GM19239 (cell line): Measurements from ENCODE around the gene FAM131A.
A peak's percentile ranks its signal among the peaks of the same experiment; 100 is the strongest.

ENCODE experiments used
- DNase-seq: peaks from one replicate; pipeline ENCODE4 v3.0.0; 2011; ENCODE audit warnings: low spot score; ENCODE audit not compliant: insufficient read length
- FAIRE-seq: peaks from 2 replicates; lab custom pipeline; 2011; peaks lifted over from hg19 to GRCh38; lab: Jason Lieb, UNC

FAM131A gene

GRCh38 chr3:184315871-184316661 is 21.3 kb upstream of the FAM131A start:
- FAIRE-seq (no peak), DNase-seq (no peak)

- DNase-seq (no peak), FAIRE-seq (no peak)
These were observed 20.6 kb upstream of the FAM131A start for GRCh38 chr3:184316792-184317191.

GRCh38 chr3:184317201-184317600 is 20.2 kb upstream of the FAM131A start:
- no peak for DNase-seq
- FAIRE-seq, result no peak

- no peak for DNase-seq
- FAIRE-seq, result no peak
These were observed 17.3 kb upstream of the FAM131A start for GRCh38 chr3:184320104-184320445.

GRCh38 chr3:184321666-184322065 is 15.7 kb upstream of the FAM131A start:
- DNase-seq (no peak), FAIRE-seq (no peak)

GRCh38 chr3:184322731-184323487 is 14.5 kb upstream of the FAM131A start:
- no peak for DNase-seq
- FAIRE-seq, result no peak

- DNase-seq, result no peak
- no peak for FAIRE-seq
These were observed 13.7 kb upstream of the FAM131A start for GRCh38 chr3:184323696-184324095.

- FAIRE-seq (no peak), DNase-seq (no peak)
These were observed 12.1 kb upstream of the FAM131A start for GRCh38 chr3:184325269-184325668.

GRCh38 chr3:184325715-184326369 is 11.6 kb upstream of the FAM131A start:
- no peak for FAIRE-seq
- DNase-seq, result no peak

GRCh38 chr3:184327171-184327570 is 10.2 kb upstream of the FAM131A start:
- DNase-seq (no peak), FAIRE-seq (no peak)

GRCh38 chr3:184328516-184328915 is 8.9 kb upstream of the FAM131A start:
- FAIRE-seq, result no peak

GRCh38 chr3:184332370-184333090 is 4.9 kb upstream of the FAM131A start:
- DNase-seq, result no peak
- FAIRE-seq, result no peak

More at GRCh38 chr3:184328516-184328915, 8.9 kb upstream of the FAM131A start:
- DNase-seq, result no peak

- no peak for DNase-seq
- FAIRE-seq, result no peak
These were observed 4.2 kb upstream of the FAM131A start for GRCh38 chr3:184333190-184333589.

- no peak for FAIRE-seq
- DNase-seq, result no peak
These were observed 3.7 kb upstream of the FAM131A start for GRCh38 chr3:184333700-184334099.

GRCh38 chr3:184334470-184335158 is 2.8 kb upstream of the FAM131A start:
- DNase-seq (no peak), FAIRE-seq (no peak)

- FAIRE-seq (no peak), DNase-seq (no peak)
These were observed 2.1 kb upstream of the FAM131A start for GRCh38 chr3:184335291-184335660.

- peak; percentile 81 for DNase-seq
- FAIRE-seq, result no peak
These were observed 1.5 kb upstream of the FAM131A start for GRCh38 chr3:184335661-184336546.

- FAIRE-seq, result peak; percentile 44
These were observed 627 bp upstream of the FAM131A start for GRCh38 chr3:184336547-184337398.

More at GRCh38 chr3:184336547-184337398, 627 bp upstream of the FAM131A start:
- DNase-seq, result no peak
